GM12872 (cell line): ENCODE measurements around the gene ZFYVE27.

Experiments
- TF ChIP-seq, protein P1 (sequence below): IDR thresholded peaks from 3 replicates; pipeline ENCODE4 v1.5.1; 2011; ENCODE audit warnings: low read depth, mild to moderate bottlenecking, low read length, moderate library complexity; ENCODE audit not compliant: insufficient read depth

The ZFYVE27 gene

DNA sequence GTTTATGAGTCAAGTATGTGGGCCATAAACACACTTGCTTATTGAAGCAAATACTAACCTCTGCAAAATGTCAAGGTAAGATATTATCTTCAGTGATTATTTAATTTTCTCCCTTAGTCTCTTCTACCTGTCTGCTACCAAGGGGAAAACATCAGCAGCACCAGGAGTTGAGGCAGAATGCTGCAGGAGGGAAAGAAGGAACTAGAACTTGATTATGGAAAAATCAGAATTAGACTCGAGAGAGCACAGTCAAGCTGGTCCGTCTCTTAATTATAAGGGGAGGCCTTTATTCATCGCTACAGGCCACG is 4.9 kb upstream of the ZFYVE27 start:
- TF ChIP-seq, protein P1, sequence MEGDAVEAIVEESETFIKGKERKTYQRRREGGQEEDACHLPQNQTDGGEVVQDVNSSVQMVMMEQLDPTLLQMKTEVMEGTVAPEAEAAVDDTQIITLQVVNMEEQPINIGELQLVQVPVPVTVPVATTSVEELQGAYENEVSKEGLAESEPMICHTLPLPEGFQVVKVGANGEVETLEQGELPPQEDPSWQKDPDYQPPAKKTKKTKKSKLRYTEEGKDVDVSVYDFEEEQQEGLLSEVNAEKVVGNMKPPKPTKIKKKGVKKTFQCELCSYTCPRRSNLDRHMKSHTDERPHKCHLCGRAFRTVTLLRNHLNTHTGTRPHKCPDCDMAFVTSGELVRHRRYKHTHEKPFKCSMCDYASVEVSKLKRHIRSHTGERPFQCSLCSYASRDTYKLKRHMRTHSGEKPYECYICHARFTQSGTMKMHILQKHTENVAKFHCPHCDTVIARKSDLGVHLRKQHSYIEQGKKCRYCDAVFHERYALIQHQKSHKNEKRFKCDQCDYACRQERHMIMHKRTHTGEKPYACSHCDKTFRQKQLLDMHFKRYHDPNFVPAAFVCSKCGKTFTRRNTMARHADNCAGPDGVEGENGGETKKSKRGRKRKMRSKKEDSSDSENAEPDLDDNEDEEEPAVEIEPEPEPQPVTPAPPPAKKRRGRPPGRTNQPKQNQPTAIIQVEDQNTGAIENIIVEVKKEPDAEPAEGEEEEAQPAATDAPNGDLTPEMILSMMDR: no peak

- TF ChIP-seq, protein P1: no peak
These were observed 3.7 kb upstream of the ZFYVE27 start for GRCh38 chr10:97733256-97733655.

DNA sequence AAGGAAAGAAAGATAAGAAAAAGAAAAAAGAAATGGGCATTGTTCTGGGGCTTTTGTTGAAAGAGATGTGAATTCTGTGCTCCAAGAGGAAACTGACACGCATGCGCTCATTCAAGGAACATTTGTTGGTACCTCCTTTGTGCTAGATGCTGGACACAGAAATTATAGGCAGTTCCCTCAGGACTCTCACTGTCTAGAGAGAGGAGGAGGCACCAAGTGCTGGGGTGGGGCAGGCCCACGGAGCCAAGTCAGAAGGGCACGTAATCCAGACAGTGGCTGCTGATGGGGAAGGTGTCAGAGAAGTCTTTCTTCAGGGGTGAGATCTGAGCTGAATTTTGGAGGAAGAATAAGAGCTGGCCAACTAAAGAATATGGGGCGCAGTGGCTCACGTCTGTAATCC is 2.9 kb upstream of the ZFYVE27 start:
- TF ChIP-seq, protein P1: no peak

DNA sequence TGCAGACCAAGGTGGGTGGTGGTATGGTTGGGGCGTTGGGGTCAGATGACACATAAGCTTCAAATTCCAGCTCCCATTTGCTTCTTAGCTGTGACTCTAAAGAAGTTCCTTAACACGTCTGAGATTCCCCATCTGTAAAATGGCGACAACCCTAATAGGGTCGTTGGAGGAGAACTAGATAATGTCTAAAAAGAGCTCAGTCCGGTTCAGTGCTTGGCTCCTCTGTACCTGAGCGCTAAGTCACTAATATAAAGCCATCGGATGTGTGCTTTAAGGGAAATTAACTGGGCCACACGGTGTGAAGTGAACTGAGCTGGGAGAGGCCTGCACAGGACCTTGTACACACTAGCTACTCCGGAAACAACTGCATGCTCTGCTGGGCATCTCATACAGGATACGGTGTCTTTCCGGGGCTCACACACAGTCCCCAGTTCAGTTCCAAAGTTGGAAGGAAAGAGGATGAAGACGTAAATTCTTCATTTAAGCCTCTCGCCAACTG is 476 bp upstream of the ZFYVE27 start:
- TF ChIP-seq, protein P1: no peak

- TF ChIP-seq, protein P1: no peak
These were observed 890 bp downstream of the ZFYVE27 start for GRCh38 chr10:97737770-97738265.

- TF ChIP-seq, protein P1: no peak
These were observed 1.7 kb downstream of the ZFYVE27 start for GRCh38 chr10:97738616-97739015.

GRCh38 chr10:97740613-97741012 is 3.7 kb downstream of the ZFYVE27 start:
- TF ChIP-seq, protein P1: no peak
